ENCODE measurements around the gene IRF6. TPM values are rescaled to one million over a fixed set of nuclear protein-coding genes. Genes with fewer than 3 reads are reported as not detected.

IRF6 gene
- total RNA-seq, 1 experiment from 2014 or later = 35.2 TPM

- ChIA-PET RAD21 (ENCODE audit: low non-redundant PET in 1 of 2, low total read pairs in 2 of 2, uncharacterized antibody in 2 of 2, unreplicated experiment in 2 of 2) (no interaction called here), CTCF (no interaction called here), POLR2A (no interaction called here)
- no peaks in the 10 kb centered on the region for H3K4me1 ChIP-seq (ENCODE audit: control insufficient read depth in 1 of 2, insufficient read depth in 2 of 2, low read length in 2 of 2)
- no peak overlapping the region for H3K27ac ChIP-seq (ENCODE audit: low read depth, low read length)
- H3K79me2 ChIP-seq (ENCODE audit: insufficient read depth, low read length) = no peaks in the 10 kb centered on the region
- intact Hi-C loops (cut with micrococcal nuclease) = no loop called here
- H3K27me3 ChIP-seq (ENCODE audit: insufficient read depth, low read length) = no peaks in the 10 kb centered on the region
- no peaks in the 10 kb centered on the region for H3K9me2 ChIP-seq (ENCODE audit: insufficient read depth)
- H3K4me2 ChIP-seq (ENCODE audit: low read length) = no peak overlapping the region
- TF ChIP-seq SP1 (IDR thresholded peaks at IDR 0.05; ENCODE audit: low read depth) = no peak
- BruUV-seq (replicated peaks) = no TSS peak
- no peak overlapping the region for H2AFZ ChIP-seq (ENCODE audit: low read depth, low read length, poor library complexity, severe bottlenecking)
- no peaks in the 10 kb centered on the region for H4K20me1 ChIP-seq (ENCODE audit: insufficient read depth)
- ATAC-seq (no peak), DNase-seq (ENCODE audit: low read depth, low spot score) (no peak)
- H3K9me3 ChIP-seq (ENCODE audit: control insufficient read depth in 1 of 2, insufficient read depth in 1 of 2, low read depth in 1 of 2, low read length in 2 of 2) = no peaks in the 10 kb centered on the region
- no peaks in the 10 kb centered on the region for H3K36me3 ChIP-seq (ENCODE audit: control insufficient read depth in 1 of 2, insufficient read depth in 2 of 2, low read length in 2 of 2)
- no peak overlapping the region for H3K4me3 ChIP-seq (replicated peaks in 1 of 2; ENCODE audit: low read depth in 1 of 2, low read length in 2 of 2)
- no peak overlapping the region for H3K9ac ChIP-seq (ENCODE audit: low read length)
These were observed 50.7 kb downstream of the IRF6 start for GRCh38 chr1:209755256-209755655.

DNA sequence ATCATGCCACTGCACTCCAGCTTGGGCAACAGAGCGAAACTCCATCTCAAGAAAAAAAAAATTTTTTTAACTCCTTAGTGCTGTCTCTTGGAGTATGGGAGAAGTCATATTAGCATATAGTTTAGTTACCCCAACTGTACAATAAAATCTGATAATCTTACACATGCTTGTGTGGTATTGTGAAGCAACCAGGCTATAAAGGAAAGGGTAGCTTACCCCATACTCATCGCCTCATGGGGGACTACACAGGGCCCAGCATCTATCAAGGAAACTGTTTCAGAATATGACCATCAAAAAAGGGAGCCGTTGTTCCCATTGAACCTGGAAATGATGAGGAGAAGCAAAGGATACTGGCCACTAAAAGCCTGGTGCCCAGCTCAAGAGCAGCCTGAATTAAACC, 53.1 kb downstream of the IRF6 start:
- ChIA-PET CTCF (no interaction called here), POLR2A (no interaction called here), RAD21 (ENCODE audit: low non-redundant PET in 1 of 2, low total read pairs in 2 of 2, uncharacterized antibody in 2 of 2, unreplicated experiment in 2 of 2) (no interaction called here)
- no peaks in the 10 kb centered on the region for H3K79me2 ChIP-seq (ENCODE audit: insufficient read depth, low read length)
- intact Hi-C loops (cut with micrococcal nuclease) = no loop called here
- no peaks in the 10 kb centered on the region for H3K27me3 ChIP-seq (ENCODE audit: insufficient read depth, low read length)
- ATAC-seq (no peak), DNase-seq (ENCODE audit: low read depth, low spot score) (no peak)
- H4K20me1 ChIP-seq (ENCODE audit: insufficient read depth) = no peaks in the 10 kb centered on the region
- no peak overlapping the region for H3K4me3 ChIP-seq (replicated peaks in 1 of 2; ENCODE audit: low read depth in 1 of 2, low read length in 2 of 2)
- peaks cover 0 to 9% of the 10 kb centered on the region in 2 experiments; a peak in 2 of 4 replicates for H3K4me1 ChIP-seq (ENCODE audit: control insufficient read depth in 1 of 2, insufficient read depth in 2 of 2, low read length in 2 of 2)
- no peak overlapping the region for H3K4me2 ChIP-seq (ENCODE audit: low read length)
- no peaks in the 10 kb centered on the region for H3K9me2 ChIP-seq (ENCODE audit: insufficient read depth)
- TF ChIP-seq JUND (IDR thresholded peaks at IDR 0.05) = no peak
- H3K9me3 ChIP-seq (ENCODE audit: control insufficient read depth in 1 of 2, insufficient read depth in 1 of 2, low read depth in 1 of 2, low read length in 2 of 2) = no peaks in the 10 kb centered on the region
- no peaks in the 10 kb centered on the region for H3K36me3 ChIP-seq (ENCODE audit: control insufficient read depth in 1 of 2, insufficient read depth in 2 of 2, low read length in 2 of 2)
- no peak overlapping the region for H3K9ac ChIP-seq (ENCODE audit: low read length)
- no TSS peak for BruUV-seq (replicated peaks)
- H2AFZ ChIP-seq (ENCODE audit: low read depth, low read length, poor library complexity, severe bottlenecking) = no peak overlapping the region
- H3K27ac ChIP-seq (ENCODE audit: low read depth, low read length) = no peak overlapping the region

DNA sequence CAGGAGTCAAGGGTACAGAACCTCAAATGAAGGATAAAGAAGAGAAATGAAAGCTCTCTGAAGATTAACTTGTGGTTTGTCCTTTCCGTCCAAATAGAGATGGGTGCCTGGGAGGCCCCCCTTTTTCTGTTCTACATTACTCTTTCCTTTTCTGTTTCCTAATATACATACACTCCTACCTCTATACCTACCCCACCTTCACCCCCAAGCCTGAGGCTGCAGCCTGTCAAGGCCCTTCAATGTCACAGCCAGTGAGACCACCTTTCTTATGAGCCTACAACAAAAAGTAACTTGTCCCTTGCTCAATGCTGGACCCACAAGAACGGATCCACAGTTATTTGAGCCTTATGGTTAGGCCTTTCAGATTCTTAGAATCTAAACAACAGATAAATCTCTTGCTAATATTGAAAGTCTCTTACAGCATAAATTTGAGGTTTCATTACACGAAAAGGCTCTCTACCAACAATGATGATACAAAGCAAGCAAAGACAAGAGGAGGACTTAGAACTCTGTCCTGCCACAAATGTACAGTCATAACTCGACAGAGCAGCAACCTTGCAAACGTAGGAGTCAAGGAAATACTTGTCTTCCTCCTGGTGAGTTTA, 54.2 kb downstream of the IRF6 start:
- H4K20me1 ChIP-seq (ENCODE audit: insufficient read depth) = no peaks in the 10 kb centered on the region
- no peaks in the 10 kb centered on the region for H3K9me2 ChIP-seq (ENCODE audit: insufficient read depth)
- ChIA-PET RAD21 (ENCODE audit: low non-redundant PET in 1 of 2, low total read pairs in 2 of 2, uncharacterized antibody in 2 of 2, unreplicated experiment in 2 of 2) (no interaction called here), POLR2A (no interaction called here), CTCF (no interaction called here)
- no peak overlapping the region for H3K27ac ChIP-seq (ENCODE audit: low read depth, low read length)
- no peak overlapping the region for H3K4me3 ChIP-seq (replicated peaks in 1 of 2; ENCODE audit: low read depth in 1 of 2, low read length in 2 of 2)
- H3K4me1 ChIP-seq (ENCODE audit: control insufficient read depth in 1 of 2, insufficient read depth in 2 of 2, low read length in 2 of 2) = peaks cover 0 to 14% of the 10 kb centered on the region in 2 experiments; a peak in 2 of 4 replicates
- no TSS peak for BruUV-seq (replicated peaks)
- H2AFZ ChIP-seq (ENCODE audit: low read depth, low read length, poor library complexity, severe bottlenecking) = no peak overlapping the region
- H3K27me3 ChIP-seq (ENCODE audit: insufficient read depth, low read length) = no peaks in the 10 kb centered on the region
- DNase-seq (ENCODE audit: low read depth, low spot score) (no peak), ATAC-seq (no peak)
- H3K9me3 ChIP-seq (ENCODE audit: control insufficient read depth in 1 of 2, insufficient read depth in 1 of 2, low read depth in 1 of 2, low read length in 2 of 2) = no peaks in the 10 kb centered on the region
- no peaks in the 10 kb centered on the region for H3K79me2 ChIP-seq (ENCODE audit: insufficient read depth, low read length)
- no peaks in the 10 kb centered on the region for H3K36me3 ChIP-seq (ENCODE audit: control insufficient read depth in 1 of 2, insufficient read depth in 2 of 2, low read length in 2 of 2)
- no peak overlapping the region for H3K9ac ChIP-seq (ENCODE audit: low read length)
- H3K4me2 ChIP-seq (ENCODE audit: low read length) = no peak overlapping the region
- intact Hi-C loops (cut with micrococcal nuclease) = no loop called here
- TF ChIP-seq, protein P1, sequence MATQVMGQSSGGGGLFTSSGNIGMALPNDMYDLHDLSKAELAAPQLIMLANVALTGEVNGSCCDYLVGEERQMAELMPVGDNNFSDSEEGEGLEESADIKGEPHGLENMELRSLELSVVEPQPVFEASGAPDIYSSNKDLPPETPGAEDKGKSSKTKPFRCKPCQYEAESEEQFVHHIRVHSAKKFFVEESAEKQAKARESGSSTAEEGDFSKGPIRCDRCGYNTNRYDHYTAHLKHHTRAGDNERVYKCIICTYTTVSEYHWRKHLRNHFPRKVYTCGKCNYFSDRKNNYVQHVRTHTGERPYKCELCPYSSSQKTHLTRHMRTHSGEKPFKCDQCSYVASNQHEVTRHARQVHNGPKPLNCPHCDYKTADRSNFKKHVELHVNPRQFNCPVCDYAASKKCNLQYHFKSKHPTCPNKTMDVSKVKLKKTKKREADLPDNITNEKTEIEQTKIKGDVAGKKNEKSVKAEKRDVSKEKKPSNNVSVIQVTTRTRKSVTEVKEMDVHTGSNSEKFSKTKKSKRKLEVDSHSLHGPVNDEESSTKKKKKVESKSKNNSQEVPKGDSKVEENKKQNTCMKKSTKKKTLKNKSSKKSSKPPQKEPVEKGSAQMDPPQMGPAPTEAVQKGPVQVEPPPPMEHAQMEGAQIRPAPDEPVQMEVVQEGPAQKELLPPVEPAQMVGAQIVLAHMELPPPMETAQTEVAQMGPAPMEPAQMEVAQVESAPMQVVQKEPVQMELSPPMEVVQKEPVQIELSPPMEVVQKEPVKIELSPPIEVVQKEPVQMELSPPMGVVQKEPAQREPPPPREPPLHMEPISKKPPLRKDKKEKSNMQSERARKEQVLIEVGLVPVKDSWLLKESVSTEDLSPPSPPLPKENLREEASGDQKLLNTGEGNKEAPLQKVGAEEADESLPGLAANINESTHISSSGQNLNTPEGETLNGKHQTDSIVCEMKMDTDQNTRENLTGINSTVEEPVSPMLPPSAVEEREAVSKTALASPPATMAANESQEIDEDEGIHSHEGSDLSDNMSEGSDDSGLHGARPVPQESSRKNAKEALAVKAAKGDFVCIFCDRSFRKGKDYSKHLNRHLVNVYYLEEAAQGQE (IDR thresholded peaks at IDR 0.05; ENCODE audit: low read depth) = no peak
- TF ChIP-seq ZNF274 (IDR thresholded peaks at IDR 0.05; ENCODE audit: low read depth, low read length) = no peak
- TF ChIP-seq EZH2 (IDR thresholded peaks at IDR 0.05) = no peak
- TF ChIP-seq TCF7L2 (IDR thresholded peaks at IDR 0.05; ENCODE audit: borderline replicate concordance, extremely low read depth, insufficient read depth, insufficient read length) = no peak
- TF ChIP-seq, protein P2, sequence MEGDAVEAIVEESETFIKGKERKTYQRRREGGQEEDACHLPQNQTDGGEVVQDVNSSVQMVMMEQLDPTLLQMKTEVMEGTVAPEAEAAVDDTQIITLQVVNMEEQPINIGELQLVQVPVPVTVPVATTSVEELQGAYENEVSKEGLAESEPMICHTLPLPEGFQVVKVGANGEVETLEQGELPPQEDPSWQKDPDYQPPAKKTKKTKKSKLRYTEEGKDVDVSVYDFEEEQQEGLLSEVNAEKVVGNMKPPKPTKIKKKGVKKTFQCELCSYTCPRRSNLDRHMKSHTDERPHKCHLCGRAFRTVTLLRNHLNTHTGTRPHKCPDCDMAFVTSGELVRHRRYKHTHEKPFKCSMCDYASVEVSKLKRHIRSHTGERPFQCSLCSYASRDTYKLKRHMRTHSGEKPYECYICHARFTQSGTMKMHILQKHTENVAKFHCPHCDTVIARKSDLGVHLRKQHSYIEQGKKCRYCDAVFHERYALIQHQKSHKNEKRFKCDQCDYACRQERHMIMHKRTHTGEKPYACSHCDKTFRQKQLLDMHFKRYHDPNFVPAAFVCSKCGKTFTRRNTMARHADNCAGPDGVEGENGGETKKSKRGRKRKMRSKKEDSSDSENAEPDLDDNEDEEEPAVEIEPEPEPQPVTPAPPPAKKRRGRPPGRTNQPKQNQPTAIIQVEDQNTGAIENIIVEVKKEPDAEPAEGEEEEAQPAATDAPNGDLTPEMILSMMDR (IDR thresholded peaks at IDR 0.05 in 2 of 3, conservative IDR thresholded peaks at IDR 0.05 in 1 of 3; ENCODE audit: borderline replicate concordance in 1 of 3, insufficient read depth in 1 of 3, low read depth in 2 of 3, low read length in 2 of 3) = no peak
- TF ChIP-seq CBX3 (IDR thresholded peaks at IDR 0.05; ENCODE audit: low read depth) = no peak
